Lung (tissue), 12 donors: Measurements from ENCODE around the gene LBHD1. TPM values are rescaled to one million over a fixed set of nuclear protein-coding genes. Genes with fewer than 3 reads are reported as not detected.

Experiments
- ATAC-seq: fragments of 200-7000 bp; cut with Tn5 transposase; one replicate; pipeline ENCODE4 v1.9.1; 2020; ENCODE audit warnings: moderate number of reproducible peaks; ENCODE audit not compliant: insufficient read depth, low FRiP score
- DNase-seq, 3 donors: peaks; one replicate each; pipeline ENCODE4 v3.0.0-alpha.2; 2013 to 2017
- H3K27ac ChIP-seq, 2 donors: one replicate each; pipeline ENCODE4 v1.5.1; 2013; ENCODE audit warnings: mild to moderate bottlenecking in 2 of 2, moderate library complexity in 2 of 2, control low read depth in 1 of 2, inconsistent platforms in 1 of 2, low read depth in 1 of 2, low read length in 1 of 2
- H3K27me3 ChIP-seq, 3 donors: one replicate each; pipeline ENCODE4 v1.5.1; 2013; ENCODE audit warnings: low read length in 2 of 3; ENCODE audit not compliant: control insufficient read depth in 3 of 3, insufficient read depth in 3 of 3
- H3K36me3 ChIP-seq, 4 donors: one replicate each; pipeline ENCODE4 v1.5.1; 2013; ENCODE audit warnings: low read length in 4 of 4, mild to moderate bottlenecking in 1 of 4, moderate library complexity in 1 of 4; ENCODE audit not compliant: control insufficient read depth in 4 of 4, insufficient read depth in 4 of 4
- H3K4me1 ChIP-seq, 5 donors: one replicate each; pipeline ENCODE4 v1.5.1; 2013; ENCODE audit warnings: low read length in 5 of 5, mild to moderate bottlenecking in 2 of 5, moderate library complexity in 1 of 5; ENCODE audit not compliant: control insufficient read depth in 5 of 5, insufficient read depth in 5 of 5
- H3K4me3 ChIP-seq: one replicate; pipeline ENCODE4 v1.5.1; 2013; ENCODE audit warnings: mild to moderate bottlenecking, control low read depth, moderate library complexity
- H3K9ac ChIP-seq, 2 donors: one replicate each; pipeline ENCODE4 v1.5.1; 2013; ENCODE audit warnings: low read length in 2 of 2, control low read depth in 1 of 2; ENCODE audit not compliant: insufficient read depth in 1 of 2
- H3K9me3 ChIP-seq, 4 donors: one replicate each; pipeline ENCODE4 v1.5.1; 2013; ENCODE audit warnings: low read length in 3 of 4, mild to moderate bottlenecking in 1 of 4, moderate library complexity in 1 of 4; ENCODE audit not compliant: control insufficient read depth in 4 of 4, insufficient read depth in 3 of 4
- CTCF ChIP-seq: IDR thresholded peaks from 2 replicates; pipeline ENCODE4 v1.5.1; 2012; ENCODE audit warnings: mild to moderate bottlenecking; ENCODE audit errors: control extremely low read depth, extremely low read depth
- WGBS, 2 donors: extraction: QIAGEN DNeasy Blood & Tissue Kit; methylation state at CpG; one replicate each; pipeline ENCODE4 v1.1.7; 2013; 5-methylcytosine and 5-hydroxymethylcytosine counted together
- polyA plus RNA-seq, 2 donors: library from polyadenylated mRNA; stranded (reverse); fragments of 200-250 nt; gene quantifications; one replicate each; pipeline ENCODE4 v1.2.1, GENCODE V29; 2013
- total RNA-seq, 2 donors: library from RNA; depleted of rRNA in 1 of 2; stranded (reverse); fragments of >200 nt in 1 of 2; gene quantifications; one replicate each; pipeline ENCODE4 v1.2.1, GENCODE V29; 2014 to 2021
- donor health status: control.
- donor health status: control.
- donor health status: Bipolar disorder and iron deficiency.
- donor health status: healthy.
- donor health status: DM: yes; HTN: yes; CAD: no.

Gene LBHD1
- total and polyA plus RNA-seq, 4 donors = 4.4 to 8.9 (median 5.1) TPM

DNA sequence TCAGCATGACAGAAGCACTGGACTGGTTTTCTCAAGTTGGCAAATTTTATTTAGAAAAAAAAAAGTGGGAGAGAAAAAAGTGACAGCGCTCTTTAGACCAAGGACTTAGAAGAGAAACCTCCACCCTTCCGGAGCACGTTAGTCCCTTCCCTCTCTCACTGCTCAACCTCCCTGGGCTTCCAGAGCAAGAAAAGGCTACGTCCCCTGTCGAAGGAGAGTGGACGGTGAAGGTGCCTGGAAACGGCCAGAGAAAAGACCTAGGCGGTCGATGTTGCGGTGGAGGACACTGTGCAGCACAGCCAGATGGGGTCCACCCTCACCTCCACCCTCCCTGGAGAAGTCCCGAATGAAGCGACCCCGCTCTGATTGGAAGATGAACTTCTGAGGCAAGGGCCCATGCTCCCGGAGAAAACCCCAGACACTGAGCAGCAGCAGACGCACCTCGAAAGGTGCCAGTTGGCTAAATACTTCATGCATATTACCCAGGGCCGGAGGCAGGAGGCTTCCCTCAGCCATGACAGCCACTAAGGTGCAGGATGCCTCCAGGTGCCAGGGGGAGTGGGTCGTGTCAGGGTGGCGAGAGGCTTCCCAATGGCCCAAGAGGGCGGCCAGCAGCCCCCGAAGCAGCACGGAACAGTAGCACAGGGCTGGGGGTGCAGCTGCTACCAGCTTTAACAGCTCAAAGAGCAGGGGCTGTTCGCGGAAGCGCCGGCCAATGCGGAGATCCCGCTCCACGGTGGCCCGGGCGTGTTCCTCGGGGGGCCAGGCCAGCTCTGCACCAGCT lies 25.1 kb downstream of the LBHD1 start:
- ATAC-seq (no peak), DNase-seq (no peak)
- Histone ChIP-seq H3K9me3 (no peaks in the 10 kb centered on the region), H3K9ac (peak overlapping the region in 1 of 2 donors; percentile 23), H3K36me3 (peaks cover 0 to 24% (median 18%) of the 10 kb centered on the region in 4 donors), H3K27me3 (no peaks in the 10 kb centered on the region), H3K27ac (peak overlapping the region in 1 of 2 donors; percentile 55), H3K4me3 (no peak overlapping the region), H3K4me1 (peaks cover 0 to 20% (median 6%) of the 10 kb centered on the region in 5 donors)
- no peak for TF ChIP-seq CTCF
- 66 to 73% methylated on average over 32 of the region's 32 CpGs for WGBS, 2 donors

DNA sequence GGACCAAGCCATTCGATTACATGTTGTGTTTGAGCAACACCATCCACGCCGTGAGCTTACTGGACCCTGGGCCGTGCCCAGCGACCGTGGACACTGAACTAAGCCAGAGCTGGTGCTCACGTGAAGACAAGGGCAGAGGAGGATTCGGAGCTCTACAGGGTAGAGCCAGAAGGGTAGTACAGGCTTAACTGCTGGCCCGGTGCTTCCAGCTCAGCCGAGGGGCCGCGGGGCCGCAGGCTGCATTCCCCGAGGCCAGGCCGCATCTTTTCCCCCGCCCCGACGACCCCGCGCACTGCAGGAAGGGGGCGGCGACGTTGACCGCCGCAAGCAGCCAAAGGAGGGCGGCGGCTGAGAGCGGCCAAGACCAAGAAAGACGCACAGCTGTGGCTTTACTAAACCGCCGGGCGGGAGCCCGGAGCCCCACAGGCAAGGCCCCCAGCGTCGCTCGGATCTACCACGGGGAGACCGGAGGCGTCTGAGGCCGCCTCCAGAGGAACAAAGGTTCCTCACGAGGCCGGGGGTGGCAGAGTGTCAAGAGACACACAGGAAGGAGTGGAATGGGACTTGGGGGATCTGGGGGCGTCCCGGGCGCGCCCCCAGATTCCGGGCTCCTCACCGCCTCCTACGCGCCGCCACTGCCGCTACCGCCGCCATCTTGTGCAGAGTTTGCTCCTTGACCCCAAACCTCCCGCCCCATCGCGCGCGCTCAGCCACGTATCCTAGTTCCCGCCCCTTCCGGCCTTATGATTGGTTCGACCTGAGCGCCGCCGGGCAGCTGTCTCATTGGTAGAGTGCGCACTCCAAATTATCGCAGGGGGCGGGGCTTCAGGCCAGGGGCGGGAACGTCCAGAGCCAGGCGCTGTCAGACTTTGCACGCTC lies 25.9 kb downstream of the LBHD1 start, which contains the start of gene GANAB:
Gene GANAB, minus strand, starts transcription at position 668 of the 879 bp plus-strand sequence. Its CDS starts 14 bp downstream, at position 654.
- DNase-seq (peak; percentile 99), ATAC-seq (peak; percentile 98)
- peak within 1 kb of the TSS; percentile 81 for H3K4me3 ChIP-seq
- peaks cover 0 to 14% (median 6%) of the 10 kb centered on the region in 5 donors for H3K4me1 ChIP-seq
- no peaks in the 10 kb centered on the region for H3K9me3 ChIP-seq
- 0% methylated on average over 72 to 73 of the region's 73 CpGs for WGBS, 2 donors
- TF ChIP-seq CTCF = no peak
- peaks cover 0 to 24% (median 18%) of the 10 kb centered on the region in 4 donors for H3K36me3 ChIP-seq
- H3K9ac ChIP-seq = peak within 1 kb of the TSS; percentile 80 to 89
- peak within 1 kb of the TSS; percentile 92 for H3K27ac ChIP-seq
- no peaks in the 10 kb centered on the region for H3K27me3 ChIP-seq

DNA sequence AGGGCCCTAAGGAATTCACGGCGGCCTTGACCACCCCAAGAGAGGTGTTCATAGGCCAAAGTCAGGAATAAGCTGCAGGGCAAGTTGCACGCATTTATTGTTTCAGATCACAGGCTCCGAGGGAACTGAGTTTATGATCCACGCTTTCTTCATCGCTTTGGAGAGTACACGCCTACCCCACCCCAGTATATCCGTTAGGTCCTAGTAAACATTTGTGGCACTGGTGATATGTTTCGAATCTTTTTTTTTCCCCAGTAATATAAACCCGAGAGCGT lies 26.5 kb downstream of the LBHD1 start:
- Histone ChIP-seq H3K36me3 (peaks cover 0 to 24% (median 18%) of the 10 kb centered on the region in 4 donors), H3K27ac (peak overlapping the region; percentile 92), H3K9me3 (no peaks in the 10 kb centered on the region), H3K9ac (peak overlapping the region; percentile 80 to 89), H3K4me1 (peaks cover 0 to 14% (median 6%) of the 10 kb centered on the region in 5 donors), H3K4me3 (peak overlapping the region; percentile 81), H3K27me3 (no peaks in the 10 kb centered on the region)
- no peak for TF ChIP-seq CTCF
- no peak for ATAC-seq
- DNase-seq = no peak
- WGBS, 2 donors = 14 to 19% methylated on average over 11 of the region's 11 CpGs
